Measurements from ENCODE around the gene MTHFSD.

DNA sequence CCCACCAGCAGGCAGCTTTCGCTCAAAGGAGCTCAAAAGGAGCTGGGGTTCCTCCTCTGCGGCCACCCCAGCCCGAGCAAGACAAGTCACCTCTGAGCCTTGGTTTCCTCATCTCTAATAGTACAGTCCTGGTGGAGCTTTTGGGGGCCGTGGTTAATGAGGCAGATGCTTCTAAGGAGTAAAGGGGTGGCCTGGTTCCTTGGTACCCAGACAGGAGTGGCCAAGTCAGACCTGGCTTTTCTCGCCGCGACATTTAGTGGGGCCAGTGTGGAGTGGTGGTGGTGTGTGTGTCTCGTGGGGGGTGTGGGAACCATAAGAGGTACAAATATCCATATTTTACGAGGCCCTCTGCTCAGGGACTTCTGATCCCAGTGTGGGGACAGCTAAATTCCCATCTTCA is 38.0 kb downstream of the MTHFSD start:
- no peak for TF ChIP-seq CTCF (IDR thresholded peaks at IDR 0.05)
- no peak for TF ChIP-seq ZFX (IDR thresholded peaks at IDR 0.05; ENCODE audit: borderline replicate concordance)

Data from 22Rv1 (cell line).